Measurements from ENCODE around the gene PPP2R5B.

PPP2R5B gene

DNA sequence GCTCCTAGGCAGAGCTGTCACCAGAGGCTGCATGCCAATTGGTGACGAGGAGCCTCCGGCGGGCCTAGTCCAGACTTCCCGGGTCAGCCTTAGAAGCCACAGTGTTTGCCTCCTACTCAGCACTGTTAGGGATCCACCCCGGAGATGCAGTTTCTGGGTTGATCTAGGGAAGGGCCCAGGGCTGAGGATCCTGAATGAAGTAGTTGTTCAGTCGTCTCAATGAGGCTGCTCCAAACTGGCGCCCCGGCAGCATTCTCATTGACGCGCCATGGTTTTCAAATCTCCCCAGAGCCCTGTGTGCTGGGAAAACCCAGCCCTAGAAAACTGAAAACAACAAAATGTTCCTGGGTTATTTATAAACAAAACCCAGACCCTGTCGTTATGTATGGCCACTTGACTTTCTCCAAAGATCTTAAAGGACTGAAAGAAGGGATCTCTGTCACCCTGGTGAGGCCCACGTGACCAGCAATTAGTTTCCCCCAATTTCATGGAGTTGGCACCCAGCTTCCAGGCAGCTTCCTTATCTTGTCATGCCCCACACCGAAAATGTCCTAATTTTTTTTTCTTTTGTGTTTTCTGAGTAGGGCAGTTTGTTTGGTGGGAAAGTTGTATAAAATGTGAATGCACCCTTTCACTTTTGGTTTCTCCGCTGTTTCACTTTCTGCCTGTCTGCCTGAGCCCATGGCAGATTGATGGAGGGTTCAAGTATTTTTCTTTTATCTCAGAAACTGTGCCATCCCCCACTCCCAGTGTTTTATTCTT lies 44.1 kb upstream of the PPP2R5B start:
- Histone ChIP-seq H2AFZ (no peak overlapping the region), H3K9ac (no peak overlapping the region), H3K27ac (peak overlapping the region; percentile 36), H3K4me1 (peaks cover 6% of the 10 kb centered on the region), H3K4me3 (ENCODE audit: low read depth, low read length) (no peak overlapping the region), H3K36me3 (ENCODE audit: control insufficient read depth, insufficient read depth, low read length) (no peaks in the 10 kb centered on the region), H3K4me2 (ENCODE audit: low read length) (no peak overlapping the region), H3K27me3 (ENCODE audit: control insufficient read depth, insufficient read depth, low read length) (no peaks in the 10 kb centered on the region), H3K9me3 (ENCODE audit: control insufficient read depth, low read length) (no peaks in the 10 kb centered on the region), H3K79me2 (no peaks in the 10 kb centered on the region)
- no peak for TF ChIP-seq CTCF (IDR thresholded peaks at IDR 0.05)

DNA sequence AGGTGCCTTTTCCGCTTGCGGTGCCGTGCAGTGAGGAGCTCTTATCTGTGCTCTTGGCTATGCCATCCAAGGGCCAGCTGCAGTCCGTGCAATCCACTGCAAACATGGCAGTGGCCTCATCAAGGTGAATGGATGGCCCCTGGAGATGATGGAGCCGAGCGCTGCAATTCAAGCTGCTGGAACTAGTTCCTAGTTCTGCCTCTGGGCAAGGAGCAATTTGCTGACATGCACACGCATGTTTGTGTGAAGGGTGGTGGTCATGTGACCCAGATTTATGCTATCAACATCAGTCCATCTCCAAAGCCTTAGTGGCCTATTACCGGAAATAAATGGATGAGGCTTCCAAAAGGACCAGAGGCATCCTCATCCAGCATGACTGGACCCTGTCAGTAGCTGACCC lies 43.0 kb upstream of the PPP2R5B start:
- H2AFZ ChIP-seq = no peak overlapping the region
- H3K9me3 ChIP-seq (ENCODE audit: control insufficient read depth, low read length) = no peaks in the 10 kb centered on the region
- H3K36me3 ChIP-seq (ENCODE audit: control insufficient read depth, insufficient read depth, low read length) = no peaks in the 10 kb centered on the region
- no peak overlapping the region for H3K9ac ChIP-seq
- no peak overlapping the region for H3K4me3 ChIP-seq (ENCODE audit: low read depth, low read length)
- H3K79me2 ChIP-seq = no peaks in the 10 kb centered on the region
- no peaks in the 10 kb centered on the region for H3K27me3 ChIP-seq (ENCODE audit: control insufficient read depth, insufficient read depth, low read length)
- no peak overlapping the region for H3K27ac ChIP-seq
- H3K4me2 ChIP-seq (ENCODE audit: low read length) = no peak overlapping the region
- H3K4me1 ChIP-seq = peaks cover 3% of the 10 kb centered on the region
- TF ChIP-seq CTCF (IDR thresholded peaks at IDR 0.05) = no peak

GRCh38 chr11:64882243-64882642 lies 42.2 kb upstream of the PPP2R5B start:
- Histone ChIP-seq H3K27ac (no peak overlapping the region), H3K9me3 (ENCODE audit: control insufficient read depth, low read length) (no peaks in the 10 kb centered on the region), H3K9ac (no peak overlapping the region), H2AFZ (no peak overlapping the region), H3K36me3 (ENCODE audit: control insufficient read depth, insufficient read depth, low read length) (no peaks in the 10 kb centered on the region), H3K4me2 (ENCODE audit: low read length) (no peak overlapping the region), H3K4me3 (ENCODE audit: low read depth, low read length) (no peak overlapping the region), H3K27me3 (ENCODE audit: control insufficient read depth, insufficient read depth, low read length) (no peaks in the 10 kb centered on the region), H3K4me1 (no peaks in the 10 kb centered on the region), H3K79me2 (no peaks in the 10 kb centered on the region)
- no peak for TF ChIP-seq CTCF (IDR thresholded peaks at IDR 0.05)

GRCh38 chr11:64883575-64883974 lies 40.9 kb upstream of the PPP2R5B start:
- H3K79me2 ChIP-seq = no peaks in the 10 kb centered on the region
- H3K4me3 ChIP-seq (ENCODE audit: low read depth, low read length) = no peak overlapping the region
- no peaks in the 10 kb centered on the region for H3K27me3 ChIP-seq (ENCODE audit: control insufficient read depth, insufficient read depth, low read length)
- no peaks in the 10 kb centered on the region for H3K4me1 ChIP-seq
- no peaks in the 10 kb centered on the region for H3K9me3 ChIP-seq (ENCODE audit: control insufficient read depth, low read length)
- no peak overlapping the region for H2AFZ ChIP-seq
- TF ChIP-seq CTCF (IDR thresholded peaks at IDR 0.05) = no peak
- no peaks in the 10 kb centered on the region for H3K36me3 ChIP-seq (ENCODE audit: control insufficient read depth, insufficient read depth, low read length)
- H3K27ac ChIP-seq = no peak overlapping the region
- no peak overlapping the region for H3K4me2 ChIP-seq (ENCODE audit: low read length)
- no peak overlapping the region for H3K9ac ChIP-seq

GRCh38 chr11:64884019-64884418 lies 40.5 kb upstream of the PPP2R5B start:
- no peak overlapping the region for H3K27ac ChIP-seq
- no peaks in the 10 kb centered on the region for H3K4me1 ChIP-seq
- TF ChIP-seq CTCF (IDR thresholded peaks at IDR 0.05) = no peak
- no peak overlapping the region for H3K4me3 ChIP-seq (ENCODE audit: low read depth, low read length)
- no peak overlapping the region for H3K9ac ChIP-seq
- no peaks in the 10 kb centered on the region for H3K27me3 ChIP-seq (ENCODE audit: control insufficient read depth, insufficient read depth, low read length)
- no peaks in the 10 kb centered on the region for H3K9me3 ChIP-seq (ENCODE audit: control insufficient read depth, low read length)
- H3K4me2 ChIP-seq (ENCODE audit: low read length) = no peak overlapping the region
- H2AFZ ChIP-seq = no peak overlapping the region
- no peaks in the 10 kb centered on the region for H3K79me2 ChIP-seq
- no peaks in the 10 kb centered on the region for H3K36me3 ChIP-seq (ENCODE audit: control insufficient read depth, insufficient read depth, low read length)

Data from parathyroid adenoma (tissue), 2 donors.